Colonic mucosa (tissue), 4 donors: ENCODE measurements around the gene C13orf42. TPM values are rescaled to one million over a fixed set of nuclear protein-coding genes. Genes with fewer than 3 reads are reported as not detected.

Experiments
- DNase-seq: peaks from one replicate; pipeline ENCODE4 v3.0.0-alpha.2; 2020
- H3K27ac ChIP-seq: fragments of 200-600 bp; one replicate; pipeline ENCODE4 v1.8.0; 2021
- H3K27me3 ChIP-seq: fragments of 200-600 bp; one replicate; pipeline ENCODE4 v1.8.0; 2021
- H3K36me3 ChIP-seq: fragments of 200-600 bp; one replicate; pipeline ENCODE4 v1.8.0; 2021
- H3K4me1 ChIP-seq: fragments of 200-600 bp; one replicate; pipeline ENCODE4 v1.8.0; 2021; ENCODE audit warnings: mild to moderate bottlenecking
- H3K4me3 ChIP-seq: fragments of 200-600 bp; one replicate; pipeline ENCODE4 v1.8.0; 2021
- H3K9ac ChIP-seq, 2 donors: one replicate each; pipeline ENCODE4 v1.7.0; 2013; ENCODE audit warnings: control low read depth in 2 of 2, low read depth in 2 of 2, low read length in 2 of 2
- H3K9me3 ChIP-seq: fragments of 200-600 bp; one replicate; pipeline ENCODE4 v1.8.0; 2021
- CTCF ChIP-seq: fragments of 200-600 bp; IDR thresholded peaks from one replicate; pipeline ENCODE4 v1.8.0; 2022; ENCODE audit warnings: antibody characterized with exemption, mild to moderate bottlenecking
- intact Hi-C: fragments of 100-400 bp; cut with DNase I; formaldehyde crosslinking; loops from one replicate; pipeline ENCODE4 v1.14.1; 2022
- total RNA-seq, 2 donors: library from RNA; stranded (reverse); fragmentation: NEBNext Ultra II Directional in 1 of 2; extraction: Animal tissue kit (Norgen Biotek cat#: 25700) in 1 of 2; gene quantifications; one replicate each; pipeline ENCODE4 v1.2.1, GENCODE V29; 2021
- donor health status: healthy.
- donor health status: DM: no; HTN: no; CAD: no.
- donor health status: DM: no; HTN: no; CAD: no.

The C13orf42 gene
- total RNA-seq, 2 donors from 2014 or later = not detected

- Histone ChIP-seq H3K4me1 (no peaks in the 10 kb centered on the region), H3K4me3 (no peak overlapping the region), H3K9me3 (no peaks in the 10 kb centered on the region), H3K9ac (no peak overlapping the region), H3K36me3 (no peaks in the 10 kb centered on the region), H3K27ac (no peak overlapping the region), H3K27me3 (no peaks in the 10 kb centered on the region)
- no peak for TF ChIP-seq CTCF
- intact Hi-C loops = no loop called here
- DNase-seq = no peak
These were observed 77.5 kb downstream of the C13orf42 start for GRCh38 chr13:51033421-51034185.

- intact Hi-C loops = no loop called here
- Histone ChIP-seq H3K36me3 (no peaks in the 10 kb centered on the region), H3K27ac (no peak overlapping the region), H3K27me3 (no peaks in the 10 kb centered on the region), H3K9me3 (no peaks in the 10 kb centered on the region), H3K4me1 (no peaks in the 10 kb centered on the region), H3K4me3 (no peak overlapping the region), H3K9ac (no peak overlapping the region)
- TF ChIP-seq CTCF = no peak
- peak; percentile 4 for DNase-seq
These were observed 78.2 kb downstream of the C13orf42 start for GRCh38 chr13:51032831-51033230.

Other genes with a start within 250 kb of the C13orf42 start
- gene RNASEH2B, start 201.5 kb downstream of the C13orf42 start, total RNA-seq = 10 to 100 TPM; 22.1 to 30.1 TPM
- gene FAM124A, start 111.1 kb upstream of the C13orf42 start, total RNA-seq = 1 to 10 TPM in 1 of 2 donors, under 1 TPM in 1; 0.57 to 2.0 TPM
- not detected for gene SERPINE3, start 228.4 kb upstream of the C13orf42 start, total RNA-seq